H9 (cell line): ENCODE measurements around the gene HEPHL1. TPM values are rescaled to one million over a fixed set of nuclear protein-coding genes. Genes with fewer than 3 reads are reported as not detected.

Experiments
- DNase-seq: peaks from one replicate; pipeline ENCODE4 v3.0.0-alpha.2; 2017
- H2AFZ ChIP-seq: one replicate; pipeline ENCODE4 v1.6.1; 2013; ENCODE audit warnings: mild to moderate bottlenecking, low read length, control low read depth, moderate library complexity
- H2AK5ac ChIP-seq: 2 replicates; pipeline ENCODE4 v1.6.1; 2013; ENCODE audit warnings: low read length, control low read depth, mixed read lengths; ENCODE audit not compliant: insufficient read length
- H2BK120ac ChIP-seq: one replicate; pipeline ENCODE4 v1.6.1; 2013; ENCODE audit warnings: low read depth, mild to moderate bottlenecking, low read length, control low read depth, inconsistent platforms; ENCODE audit not compliant: poor library complexity, severe bottlenecking
- H2BK12ac ChIP-seq: 2 replicates; pipeline ENCODE4 v1.6.1; 2013; ENCODE audit warnings: low read length, control low read depth, mixed read lengths, low read depth; ENCODE audit not compliant: insufficient read length
- H2BK15ac ChIP-seq: 2 replicates; pipeline ENCODE4 v1.6.1; 2013; ENCODE audit warnings: low read depth, low read length, control low read depth
- H2BK20ac ChIP-seq: one replicate; pipeline ENCODE4 v1.6.1; 2013; ENCODE audit warnings: low read depth, mild to moderate bottlenecking, low read length, control low read depth, inconsistent platforms; ENCODE audit not compliant: poor library complexity, severe bottlenecking
- H2BK5ac ChIP-seq: 2 replicates; pipeline ENCODE4 v1.6.1; 2013; ENCODE audit warnings: low read length, control low read depth, mixed read lengths; ENCODE audit not compliant: insufficient read length
- H3K14ac ChIP-seq: 2 replicates; pipeline ENCODE4 v1.6.1; 2013; ENCODE audit warnings: low read length, control low read depth; ENCODE audit not compliant: insufficient read depth
- H3K18ac ChIP-seq: 2 replicates; pipeline ENCODE4 v1.6.1; 2013; ENCODE audit warnings: low read depth, mild to moderate bottlenecking, mixed read lengths, low read length, control low read depth; ENCODE audit not compliant: insufficient read length
- H3K23ac ChIP-seq: 2 replicates; pipeline ENCODE4 v1.6.1; 2013; ENCODE audit warnings: low read length, control low read depth, mixed read lengths, low read depth; ENCODE audit not compliant: insufficient read length
- H3K23me2 ChIP-seq: 2 replicates; pipeline ENCODE4 v1.6.1; 2013; ENCODE audit warnings: low read depth, mild to moderate bottlenecking, mixed read lengths, low read length, control low read depth; ENCODE audit not compliant: insufficient read length, poor library complexity, severe bottlenecking
- H3K27ac ChIP-seq: 2 replicates; pipeline ENCODE4 v1.5.1; 2013; ENCODE audit warnings: low read length, control low read depth, mixed read lengths, low read depth; ENCODE audit not compliant: insufficient read length
- H3K27me3 ChIP-seq: 2 replicates; pipeline ENCODE4 v1.6.1; 2013; ENCODE audit warnings: low read length, control low read depth, inconsistent platforms; ENCODE audit not compliant: insufficient read depth
- H3K4ac ChIP-seq: 2 replicates; pipeline ENCODE4 v1.6.1; 2013; ENCODE audit warnings: low read depth, mild to moderate bottlenecking, control low read depth, inconsistent platforms, low read length, moderate library complexity
- H3K4me1 ChIP-seq: 2 replicates; pipeline ENCODE4 v1.6.1; 2013; ENCODE audit warnings: low read length, control low read depth, inconsistent platforms; ENCODE audit not compliant: insufficient read depth
- H3K4me2 ChIP-seq: 2 replicates; pipeline ENCODE4 v1.6.1; 2013; ENCODE audit warnings: low read length, control low read depth, mixed read lengths; ENCODE audit not compliant: insufficient read length, insufficient read depth
- H3K56ac ChIP-seq: 2 replicates; pipeline ENCODE4 v1.6.1; 2013; ENCODE audit warnings: low read depth, mild to moderate bottlenecking, mixed read lengths, low read length, control low read depth; ENCODE audit not compliant: insufficient read length
- H3K79me1 ChIP-seq: 2 replicates; pipeline ENCODE4 v1.6.1; 2013; ENCODE audit warnings: low read depth, mild to moderate bottlenecking, moderate library complexity, low read length, control low read depth, inconsistent platforms; ENCODE audit not compliant: insufficient read depth, poor library complexity, severe bottlenecking
- H3K79me2 ChIP-seq: 2 replicates; pipeline ENCODE4 v1.6.1; 2013; ENCODE audit warnings: low read length, control low read depth, inconsistent platforms; ENCODE audit not compliant: insufficient read depth
- H3K9ac ChIP-seq: 2 replicates; pipeline ENCODE4 v1.6.1; 2013; ENCODE audit warnings: low read length, control low read depth, mixed read lengths; ENCODE audit not compliant: insufficient read length; ENCODE audit errors: extremely low read depth
- H3K9me3 ChIP-seq: one replicate; pipeline ENCODE4 v1.6.1; 2013; ENCODE audit warnings: low read depth, low read length, inconsistent platforms; ENCODE audit not compliant: control insufficient read depth
- H3T11ph ChIP-seq: one replicate; pipeline ENCODE4 v1.6.1; 2013; ENCODE audit warnings: mild to moderate bottlenecking, low read length, control low read depth, inconsistent platforms
- H4K20me1 ChIP-seq: one replicate; pipeline ENCODE4 v1.6.1; 2013; ENCODE audit not compliant: control insufficient read depth, insufficient read length, insufficient read depth
- H4K5ac ChIP-seq: 2 replicates; pipeline ENCODE4 v1.6.1; 2013; ENCODE audit warnings: low read depth, mild to moderate bottlenecking, mixed read lengths, low read length, control low read depth; ENCODE audit not compliant: insufficient read length
- H4K8ac ChIP-seq: replicated peaks from 2 replicates; pipeline ENCODE4 v1.6.1; 2013; ENCODE audit warnings: low read length, control low read depth, mixed read lengths, low read depth; ENCODE audit not compliant: insufficient read length
- H4K91ac ChIP-seq: 2 replicates; pipeline ENCODE4 v1.6.1; 2013; ENCODE audit warnings: low read depth, mild to moderate bottlenecking, moderate library complexity, mixed read lengths, low read length, control low read depth; ENCODE audit not compliant: insufficient read length
- H3K27ac Mint-ChIP-seq, 3 experiments: 2 replicates in 2 of 3; 3 replicates in 1 of 3; pipeline ENCODE4 v1.8.0; 2020 to 2021; ENCODE audit warnings: mixed read lengths in 3 of 3, mild to moderate bottlenecking in 1 of 3, moderate library complexity in 1 of 3
- H3K27me3 Mint-ChIP-seq: 2 replicates; pipeline ENCODE4 v1.8.0; 2021; ENCODE audit warnings: low read depth, mild to moderate bottlenecking, moderate library complexity, mixed read lengths
- H3K36me3 Mint-ChIP-seq, 3 experiments: 2 replicates in 2 of 3; 3 replicates in 1 of 3; pipeline ENCODE4 v1.8.0; 2020 to 2021; ENCODE audit warnings: low read depth in 3 of 3, mixed read lengths in 3 of 3; ENCODE audit not compliant: insufficient read depth in 1 of 3
- H3K4me1 Mint-ChIP-seq, 2 experiments: 2 replicates each; pipeline ENCODE4 v1.8.0; 2020; ENCODE audit warnings: mixed read lengths in 2 of 2
- H3K4me3 Mint-ChIP-seq, 2 experiments: 2 replicates in 1 of 2; 3 replicates in 1 of 2; pipeline ENCODE4 v1.8.0; 2020 to 2021; ENCODE audit warnings: mild to moderate bottlenecking in 2 of 2, mixed read lengths in 2 of 2, moderate library complexity in 1 of 2
- H3K9me3 Mint-ChIP-seq, 2 experiments: 2 replicates in 1 of 2; 3 replicates in 1 of 2; pipeline ENCODE4 v1.8.0; 2020; ENCODE audit warnings: mild to moderate bottlenecking in 2 of 2, mixed read lengths in 2 of 2, moderate library complexity in 1 of 2
- total RNA-seq: library from RNA; stranded (reverse); gene quantifications from 2 replicates; pipeline ENCODE4 v1.2.1, GENCODE V29; 2021
- TF ChIP-seq, protein P1 (sequence below): fragments of 200-600 bp; sonication (generic); conservative IDR thresholded peaks from 3 replicates; pipeline ENCODE4 v1.8.0; 2021; ENCODE audit warnings: antibody characterized with exemption, mild to moderate bottlenecking

HEPHL1 gene
- total RNA-seq, 1 experiment from 2014 or later: not detected

DNA sequence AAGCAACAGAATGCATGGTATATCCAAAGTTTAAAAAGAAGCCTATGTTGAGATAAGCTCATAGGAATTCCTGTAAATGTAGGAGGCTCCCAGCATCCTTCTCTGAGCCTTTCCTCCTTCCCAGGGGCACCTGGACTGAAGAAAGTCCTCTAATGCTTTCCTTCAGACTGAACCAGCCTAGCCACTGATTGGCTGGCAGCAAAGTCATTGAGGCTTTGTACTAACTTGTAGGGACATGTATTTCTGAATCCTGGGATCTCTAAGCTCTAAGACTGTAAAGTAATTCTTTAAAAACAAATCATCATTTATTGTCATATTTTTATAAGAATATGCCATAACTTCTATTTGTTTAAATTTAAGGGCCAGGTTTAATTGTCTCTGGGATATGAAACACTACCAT is 83.6 kb downstream of the HEPHL1 start:
- peaks cover 8 to 13% of the 10 kb centered on the region in 2 experiments for H3K4me1 Mint-ChIP-seq
- no peak overlapping the region for H4K5ac ChIP-seq
- no peaks in the 10 kb centered on the region for H3K27me3 ChIP-seq
- no peak overlapping the region for H2BK15ac ChIP-seq
- no peak overlapping the region for H2BK20ac ChIP-seq
- H2AFZ ChIP-seq: no peak overlapping the region
- no peaks in the 10 kb centered on the region for H4K20me1 ChIP-seq
- H3K36me3 Mint-ChIP-seq: peaks cover 13 to 32% (median 19%) of the 10 kb centered on the region in 3 experiments
- H3K9me3 Mint-ChIP-seq: peaks cover 25 to 35% of the 10 kb centered on the region in 2 experiments
- H3K4me1 ChIP-seq: no peaks in the 10 kb centered on the region
- H2BK12ac ChIP-seq: no peak overlapping the region
- H3T11ph ChIP-seq: no peak overlapping the region
- DNase-seq: no peak
- H3K27ac ChIP-seq: no peak overlapping the region
- H4K8ac ChIP-seq: no peak overlapping the region
- H3K23ac ChIP-seq: no peak overlapping the region
- H3K9me3 ChIP-seq: peaks cover 8% of the 10 kb centered on the region
- H3K27ac Mint-ChIP-seq: no peak overlapping the region
- H3K56ac ChIP-seq: no peak overlapping the region
- H3K14ac ChIP-seq: no peak overlapping the region
- no peak overlapping the region for H3K9ac ChIP-seq
- no peak overlapping the region for H3K4ac ChIP-seq
- H3K4me2 ChIP-seq: no peak overlapping the region
- H4K91ac ChIP-seq: no peak overlapping the region
- H3K23me2 ChIP-seq: no peaks in the 10 kb centered on the region
- H2BK120ac ChIP-seq: no peak overlapping the region
- H3K18ac ChIP-seq: no peak overlapping the region
- TF ChIP-seq, protein P1, sequence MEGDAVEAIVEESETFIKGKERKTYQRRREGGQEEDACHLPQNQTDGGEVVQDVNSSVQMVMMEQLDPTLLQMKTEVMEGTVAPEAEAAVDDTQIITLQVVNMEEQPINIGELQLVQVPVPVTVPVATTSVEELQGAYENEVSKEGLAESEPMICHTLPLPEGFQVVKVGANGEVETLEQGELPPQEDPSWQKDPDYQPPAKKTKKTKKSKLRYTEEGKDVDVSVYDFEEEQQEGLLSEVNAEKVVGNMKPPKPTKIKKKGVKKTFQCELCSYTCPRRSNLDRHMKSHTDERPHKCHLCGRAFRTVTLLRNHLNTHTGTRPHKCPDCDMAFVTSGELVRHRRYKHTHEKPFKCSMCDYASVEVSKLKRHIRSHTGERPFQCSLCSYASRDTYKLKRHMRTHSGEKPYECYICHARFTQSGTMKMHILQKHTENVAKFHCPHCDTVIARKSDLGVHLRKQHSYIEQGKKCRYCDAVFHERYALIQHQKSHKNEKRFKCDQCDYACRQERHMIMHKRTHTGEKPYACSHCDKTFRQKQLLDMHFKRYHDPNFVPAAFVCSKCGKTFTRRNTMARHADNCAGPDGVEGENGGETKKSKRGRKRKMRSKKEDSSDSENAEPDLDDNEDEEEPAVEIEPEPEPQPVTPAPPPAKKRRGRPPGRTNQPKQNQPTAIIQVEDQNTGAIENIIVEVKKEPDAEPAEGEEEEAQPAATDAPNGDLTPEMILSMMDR: no peak
- H3K4me3 Mint-ChIP-seq: no peak overlapping the region
- H2AK5ac ChIP-seq: no peak overlapping the region
- H3K79me2 ChIP-seq: no peaks in the 10 kb centered on the region
- no peak overlapping the region for H2BK5ac ChIP-seq
- no peaks in the 10 kb centered on the region for H3K27me3 Mint-ChIP-seq
- no peaks in the 10 kb centered on the region for H3K79me1 ChIP-seq
